Hypothalamus (tissue), 51 donors: Measurements from ENCODE around the gene TMEM81.

Experiments used
- DNase-seq, 51 donors: peaks; one replicate each; lab custom pipeline; 2025; lab: John Stamatoyannopoulos, UW

TMEM81 gene

GRCh38 chr1:205077158-205077933 lies 6.9 kb downstream of the TMEM81 start:
- no peak for DNase-seq

- DNase-seq = no peak
Measured at GRCh38 chr1:205076245-205076761, 8.0 kb downstream of the TMEM81 start.

GRCh38 chr1:205075642-205076155 lies 8.6 kb downstream of the TMEM81 start:
- DNase-seq = no peak

GRCh38 chr1:205074513-205074912 lies 9.7 kb downstream of the TMEM81 start:
- no peak for DNase-seq

- no peak for DNase-seq
Measured at GRCh38 chr1:205074084-205074483, 10.2 kb downstream of the TMEM81 start.

GRCh38 chr1:205073511-205073910 lies 10.7 kb downstream of the TMEM81 start:
- no peak for DNase-seq

GRCh38 chr1:205072881-205073280 lies 11.4 kb downstream of the TMEM81 start:
- no peak for DNase-seq

- DNase-seq = no peak
Measured at GRCh38 chr1:205072286-205072685, 12.0 kb downstream of the TMEM81 start.

GRCh38 chr1:205071801-205072200 lies 12.5 kb downstream of the TMEM81 start:
- DNase-seq = peak in 18 of 51 donors; percentile 17 to 66 (median 46)

- DNase-seq = no peak
Measured at GRCh38 chr1:205071028-205071409, 13.2 kb downstream of the TMEM81 start.

- DNase-seq = no peak
Measured at GRCh38 chr1:205069371-205070125, 14.7 kb downstream of the TMEM81 start.

- no peak for DNase-seq
Measured at GRCh38 chr1:205068457-205069040, 15.7 kb downstream of the TMEM81 start.

GRCh38 chr1:205068001-205068400 lies 16.3 kb downstream of the TMEM81 start:
- no peak for DNase-seq

- no peak for DNase-seq
Measured at GRCh38 chr1:205067031-205067430, 17.2 kb downstream of the TMEM81 start.

- no peak for DNase-seq
Measured at GRCh38 chr1:205066141-205066818, 18.0 kb downstream of the TMEM81 start.

GRCh38 chr1:205065666-205066065 lies 18.6 kb downstream of the TMEM81 start:
- no peak for DNase-seq

- DNase-seq = no peak
Measured at GRCh38 chr1:205064741-205065316, 19.4 kb downstream of the TMEM81 start.

- no peak for DNase-seq
Measured at GRCh38 chr1:205064301-205064700, 20.0 kb downstream of the TMEM81 start.

- DNase-seq = no peak
Measured at GRCh38 chr1:205062895-205063294, 21.4 kb downstream of the TMEM81 start.

- no peak for DNase-seq
Measured at GRCh38 chr1:205062319-205062718, 21.9 kb downstream of the TMEM81 start.
